ENCODE results near the gene SUGCT.
"Not testable (repeated sequence)": the region's sequence is repeated elsewhere in the genome, so short reads cannot be mapped to it uniquely, and the experiment has no call there.

Gene SUGCT

GRCh38 chr7:40580776-40581175 is 446.0 kb downstream of the SUGCT start:
- no peak for DNase-seq (ENCODE audit: low read depth)

GRCh38 chr7:40582539-40582938 is 447.7 kb downstream of the SUGCT start:
- no peak for DNase-seq (ENCODE audit: low read depth)

- DNase-seq (ENCODE audit: low read depth) = no peak
Observed at GRCh38 chr7:40583667-40584444, 449.1 kb downstream of the SUGCT start.

- DNase-seq (ENCODE audit: low read depth) = no peak
Observed at GRCh38 chr7:40584667-40585433, 450.0 kb downstream of the SUGCT start.

GRCh38 chr7:40586197-40586596 is 451.4 kb downstream of the SUGCT start:
- no peak for DNase-seq (ENCODE audit: low read depth)

GRCh38 chr7:40587419-40587818 is 452.6 kb downstream of the SUGCT start:
- DNase-seq (ENCODE audit: low read depth) = no peak

- DNase-seq (ENCODE audit: low read depth) = no peak
Observed at GRCh38 chr7:40595129-40595528, 460.3 kb downstream of the SUGCT start.

- no peak for DNase-seq (ENCODE audit: low read depth)
Observed at GRCh38 chr7:40595832-40596231, 461.0 kb downstream of the SUGCT start.

GRCh38 chr7:40597517-40597916 is 462.7 kb downstream of the SUGCT start:
- DNase-seq (ENCODE audit: low read depth) = no peak

GRCh38 chr7:40598915-40599314 is 464.1 kb downstream of the SUGCT start:
- DNase-seq (ENCODE audit: low read depth) = no peak

GRCh38 chr7:40599836-40600235 is 465.0 kb downstream of the SUGCT start:
- no peak for DNase-seq (ENCODE audit: low read depth)

GRCh38 chr7:40602351-40602750 is 467.5 kb downstream of the SUGCT start:
- DNase-seq (ENCODE audit: low read depth) = not testable (repeated sequence)

GRCh38 chr7:40604601-40605438 is 470.0 kb downstream of the SUGCT start:
- peak; percentile 5 for DNase-seq (ENCODE audit: low read depth)

GRCh38 chr7:40608321-40609075 is 473.7 kb downstream of the SUGCT start:
- no peak for DNase-seq (ENCODE audit: low read depth)

- no peak for DNase-seq (ENCODE audit: low read depth)
Observed at GRCh38 chr7:40610461-40610860, 475.7 kb downstream of the SUGCT start.

- no peak for DNase-seq (ENCODE audit: low read depth)
Observed at GRCh38 chr7:40611095-40611871, 476.5 kb downstream of the SUGCT start.

- DNase-seq (ENCODE audit: low read depth) = no peak
Observed at GRCh38 chr7:40612298-40612697, 477.5 kb downstream of the SUGCT start.

GRCh38 chr7:40619647-40620046 is 484.8 kb downstream of the SUGCT start:
- DNase-seq (ENCODE audit: low read depth) = no peak

- DNase-seq (ENCODE audit: low read depth) = no peak
Observed at GRCh38 chr7:40621592-40621998, 486.8 kb downstream of the SUGCT start.

- no peak for DNase-seq (ENCODE audit: low read depth)
Observed at GRCh38 chr7:40622941-40623501, 488.2 kb downstream of the SUGCT start.

GRCh38 chr7:40623863-40624262 is 489.1 kb downstream of the SUGCT start:
- DNase-seq (ENCODE audit: low read depth) = no peak
